Suprapubic skin (tissue), 4 donors: Measurements from ENCODE around the gene PLK1. TPM values are rescaled to one million over a fixed set of nuclear protein-coding genes. Genes with fewer than 3 reads are reported as not detected.

Source experiments
- DNase-seq, 2 donors: peaks; one replicate each; pipeline ENCODE4 v3.0.0-alpha.2; 2019; ENCODE audit warnings: low spot score in 2 of 2
- H3K27ac ChIP-seq: fragments of 200-600 bp; sonication (generic); one replicate; pipeline ENCODE4 v1.5.1; 2019
- H3K27me3 ChIP-seq: fragments of 200-600 bp; sonication (generic); one replicate; pipeline ENCODE4 v1.5.1; 2019
- H3K36me3 ChIP-seq: fragments of 200-600 bp; sonication (generic); one replicate; pipeline ENCODE4 v1.5.1; 2019
- H3K4me1 ChIP-seq: fragments of 200-600 bp; sonication (generic); one replicate; pipeline ENCODE4 v1.5.1; 2019
- H3K4me3 ChIP-seq: fragments of 200-600 bp; sonication (generic); one replicate; pipeline ENCODE4 v1.5.1; 2019; ENCODE audit warnings: mild to moderate bottlenecking
- H3K9me3 ChIP-seq: fragments of 200-600 bp; sonication (generic); one replicate; pipeline ENCODE4 v1.5.1; 2019
- EP300 ChIP-seq: sonication (generic); formaldehyde crosslinking; IDR thresholded peaks from one replicate; pipeline ENCODE4 v1.6.1; 2017; ENCODE audit warnings: antibody characterized with exemption
- POLR2A ChIP-seq, 2 donors: fragments of 450-650 bp; IDR thresholded peaks; one replicate each; pipeline ENCODE4 v1.6.1; 2017; ENCODE audit warnings: antibody characterized with exemption in 2 of 2, mild to moderate bottlenecking in 2 of 2, moderate library complexity in 2 of 2
- POLR2AphosphoS5 ChIP-seq, 3 donors: sonication (generic); formaldehyde crosslinking; IDR thresholded peaks; one replicate each; pipeline ENCODE4 v1.6.1; 2017; ENCODE audit warnings: antibody characterized with exemption in 3 of 3
- WGBS: methylation state at CpG from one replicate; pipeline ENCODE4 v1.1.5; 2018; 5-methylcytosine and 5-hydroxymethylcytosine counted together
- total RNA-seq, 4 donors: library from RNA; depleted of rRNA; stranded (reverse); fragments of >200 nt; gene quantifications; one replicate each; pipeline ENCODE4 v1.1.0, GENCODE V29; 2016
- TF ChIP-seq, protein P1 (sequence below), 2 donors: fragments of 200-600 bp in 1 of 2; fragments of 450-650 bp in 1 of 2; sonication (generic) in 1 of 2; IDR thresholded peaks; one replicate each; pipeline ENCODE4 v1.5.1; 2016 to 2019; ENCODE audit warnings: antibody characterized with exemption in 2 of 2, mild to moderate bottlenecking in 1 of 2, moderate library complexity in 1 of 2

PLK1 gene
- total RNA-seq, 4 donors from 2014 or later = 4.6 to 8.3 (median 6.5) TPM

- no peak overlapping the region for H3K4me3 ChIP-seq
- TF ChIP-seq POLR2A (IDR thresholded peaks at IDR 0.05) (no peak), POLR2AphosphoS5 (IDR thresholded peaks at IDR 0.05) (no peak), EP300 (no peak)
- TF ChIP-seq, protein P1, sequence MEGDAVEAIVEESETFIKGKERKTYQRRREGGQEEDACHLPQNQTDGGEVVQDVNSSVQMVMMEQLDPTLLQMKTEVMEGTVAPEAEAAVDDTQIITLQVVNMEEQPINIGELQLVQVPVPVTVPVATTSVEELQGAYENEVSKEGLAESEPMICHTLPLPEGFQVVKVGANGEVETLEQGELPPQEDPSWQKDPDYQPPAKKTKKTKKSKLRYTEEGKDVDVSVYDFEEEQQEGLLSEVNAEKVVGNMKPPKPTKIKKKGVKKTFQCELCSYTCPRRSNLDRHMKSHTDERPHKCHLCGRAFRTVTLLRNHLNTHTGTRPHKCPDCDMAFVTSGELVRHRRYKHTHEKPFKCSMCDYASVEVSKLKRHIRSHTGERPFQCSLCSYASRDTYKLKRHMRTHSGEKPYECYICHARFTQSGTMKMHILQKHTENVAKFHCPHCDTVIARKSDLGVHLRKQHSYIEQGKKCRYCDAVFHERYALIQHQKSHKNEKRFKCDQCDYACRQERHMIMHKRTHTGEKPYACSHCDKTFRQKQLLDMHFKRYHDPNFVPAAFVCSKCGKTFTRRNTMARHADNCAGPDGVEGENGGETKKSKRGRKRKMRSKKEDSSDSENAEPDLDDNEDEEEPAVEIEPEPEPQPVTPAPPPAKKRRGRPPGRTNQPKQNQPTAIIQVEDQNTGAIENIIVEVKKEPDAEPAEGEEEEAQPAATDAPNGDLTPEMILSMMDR (IDR thresholded peaks at IDR 0.05) = no peak
- WGBS = 47% methylated on average over 6 of the region's 6 CpGs
Measured at GRCh38 chr16:23679986-23680336, 1.3 kb downstream of the PLK1 start.

GRCh38 chr16:23682181-23682580 lies 3.5 kb downstream of the PLK1 start:
- WGBS = 97% methylated on average over 1 of the region's 1 CpG
- Histone ChIP-seq H3K27me3 (no peaks in the 10 kb centered on the region), H3K27ac (no peak overlapping the region), H3K9me3 (no peaks in the 10 kb centered on the region), H3K36me3 (peaks cover 13% of the 10 kb centered on the region), H3K4me1 (peaks cover 18% of the 10 kb centered on the region), H3K4me3 (no peak overlapping the region)
- TF ChIP-seq POLR2A (IDR thresholded peaks at IDR 0.05) (no peak), EP300 (no peak), POLR2AphosphoS5 (IDR thresholded peaks at IDR 0.05) (no peak)
- TF ChIP-seq, protein P1 (IDR thresholded peaks at IDR 0.05) = no peak
- DNase-seq = no peak

More at GRCh38 chr16:23679986-23680336, 1.3 kb downstream of the PLK1 start:
- Histone ChIP-seq H3K27ac (no peak overlapping the region), H3K27me3 (no peaks in the 10 kb centered on the region), H3K36me3 (peaks cover 10% of the 10 kb centered on the region), H3K9me3 (no peaks in the 10 kb centered on the region), H3K4me1 (peaks cover 18% of the 10 kb centered on the region)
- DNase-seq = no peak

- Histone ChIP-seq H3K4me3 (no peak overlapping the region), H3K36me3 (peaks cover 26% of the 10 kb centered on the region), H3K4me1 (peaks cover 12% of the 10 kb centered on the region), H3K27ac (no peak overlapping the region), H3K9me3 (no peaks in the 10 kb centered on the region), H3K27me3 (no peaks in the 10 kb centered on the region)
- WGBS = 91% methylated on average over 3 of the region's 3 CpGs
- TF ChIP-seq POLR2A (IDR thresholded peaks at IDR 0.05) = no peak
- TF ChIP-seq, protein P1 (IDR thresholded peaks at IDR 0.05) = no peak
- TF ChIP-seq EP300 = no peak
- no peak for TF ChIP-seq POLR2AphosphoS5 (IDR thresholded peaks at IDR 0.05)
- DNase-seq = no peak
Measured at GRCh38 chr16:23683487-23683886, 4.8 kb downstream of the PLK1 start.

GRCh38 chr16:23687034-23687808 lies 8.5 kb downstream of the PLK1 start:
- Histone ChIP-seq H3K27ac (no peak overlapping the region), H3K27me3 (no peaks in the 10 kb centered on the region), H3K36me3 (peaks cover 53% of the 10 kb centered on the region), H3K9me3 (no peaks in the 10 kb centered on the region), H3K4me1 (no peaks in the 10 kb centered on the region), H3K4me3 (no peak overlapping the region)
- 89% methylated on average over 16 of the region's 16 CpGs for WGBS
- no peak for TF ChIP-seq POLR2AphosphoS5 (IDR thresholded peaks at IDR 0.05)
- TF ChIP-seq, protein P1 (IDR thresholded peaks at IDR 0.05) = no peak
- no peak for TF ChIP-seq POLR2A (IDR thresholded peaks at IDR 0.05)
- no peak for TF ChIP-seq EP300
- DNase-seq = no peak

GRCh38 chr16:23689442-23690187 lies 10.9 kb downstream of the PLK1 start:
- no peaks in the 10 kb centered on the region for H3K4me1 ChIP-seq
- no peaks in the 10 kb centered on the region for H3K27me3 ChIP-seq
- H3K36me3 ChIP-seq = peaks cover 44% of the 10 kb centered on the region
- WGBS = 94% methylated on average over 23 of the region's 36 CpGs
- TF ChIP-seq, protein P1 (IDR thresholded peaks at IDR 0.05) = no peak
- TF ChIP-seq POLR2A (IDR thresholded peaks at IDR 0.05) (no peak), EP300 (no peak), POLR2AphosphoS5 (IDR thresholded peaks at IDR 0.05) (no peak)
- no peaks in the 10 kb centered on the region for H3K9me3 ChIP-seq
- no peak for DNase-seq
- H3K4me3 ChIP-seq = no peak overlapping the region
- H3K27ac ChIP-seq = no peak overlapping the region
